IMR-90 (cell line): ENCODE measurements around the gene CLEC16A. TPM values are rescaled to one million over a fixed set of nuclear protein-coding genes. Genes with fewer than 3 reads are reported as not detected.

Source experiments
- ATAC-seq: fragments of 200-7000 bp; cut with Tn5 transposase; 2 replicates; pipeline ENCODE4 v1.9.1; 2020; ENCODE audit warnings: low read depth, mild to moderate bottlenecking, moderate library complexity
- BruUV-seq: library from RNA; stranded (reverse); fragments of 400-500 nt; replicated peaks from 2 replicates; lab custom pipeline; 2021; lab: Mats Ljungman, UMichigan
- CTCF ChIA-PET: fragments of 300-600 bp; formaldehyde crosslinking; extraction: SDS; loops from one replicate; lab custom pipeline; 2021; ENCODE audit warnings: antibody characterized with exemption; lab: Yijun Ruan, JAX
- POLR2A ChIA-PET: fragments of 300-600 bp; sonication (Branson Sonifier 250); formaldehyde crosslinking; loops from one replicate; lab custom pipeline; 2022; ENCODE audit warnings: antibody characterized with exemption; ENCODE audit not compliant: unreplicated experiment; lab: Charles Lee
- DNase-seq: peaks from one replicate; pipeline ENCODE4 v3.0.0; 2013
- H2AFZ ChIP-seq: replicated peaks from 2 replicates; pipeline ENCODE3; 2013; ENCODE audit warnings: low read length, mild to moderate bottlenecking; ENCODE audit not compliant: poor library complexity
- H2AK5ac ChIP-seq: 2 replicates; pipeline ENCODE4 v1.6.1; 2013; ENCODE audit warnings: low read depth, low read length, inconsistent platforms
- H2AK9ac ChIP-seq: replicated peaks from 2 replicates; pipeline ENCODE3; 2013; ENCODE audit warnings: mild to moderate bottlenecking, low read depth, low read length, moderate library complexity; ENCODE audit not compliant: poor library complexity
- H2BK120ac ChIP-seq: 2 replicates; pipeline ENCODE4 v1.6.1; 2013; ENCODE audit warnings: low read depth, low read length, inconsistent platforms
- H2BK15ac ChIP-seq: 3 replicates; pipeline ENCODE4 v1.6.1; 2013; ENCODE audit warnings: low read depth, low read length, inconsistent platforms
- H2BK20ac ChIP-seq: 2 replicates; pipeline ENCODE4 v1.6.1; 2013; ENCODE audit warnings: low read depth, mild to moderate bottlenecking, inconsistent platforms, low read length, moderate library complexity
- H2BK5ac ChIP-seq: 2 replicates; pipeline ENCODE4 v1.6.1; 2013; ENCODE audit warnings: mild to moderate bottlenecking, low read depth, low read length, inconsistent platforms; ENCODE audit not compliant: poor library complexity, severe bottlenecking
- H3K14ac ChIP-seq: replicated peaks from 2 replicates; pipeline ENCODE4 v1.6.1; 2013; ENCODE audit warnings: low read depth, low read length, inconsistent platforms
- H3K18ac ChIP-seq: 2 replicates; pipeline ENCODE4 v1.6.1; 2013; ENCODE audit warnings: low read depth, low read length, control low read depth
- H3K23ac ChIP-seq: 2 replicates; pipeline ENCODE4 v1.6.1; 2013; ENCODE audit warnings: low read depth, low read length, inconsistent platforms
- H3K27ac ChIP-seq: 2 replicates; pipeline ENCODE4 v1.5.1; 2013; ENCODE audit warnings: mild to moderate bottlenecking, control low read depth, low read length; ENCODE audit not compliant: insufficient read depth
- H3K27me3 ChIP-seq: 2 replicates; pipeline ENCODE4 v1.6.1; 2013; ENCODE audit warnings: low read length; ENCODE audit not compliant: control insufficient read depth, insufficient read depth
- H3K36me3 ChIP-seq: 2 replicates; pipeline ENCODE4 v1.6.1; 2013; ENCODE audit warnings: low read length, mixed read lengths; ENCODE audit not compliant: control insufficient read depth, insufficient read depth
- H3K4ac ChIP-seq: 2 replicates; pipeline ENCODE4 v1.6.1; 2013; ENCODE audit warnings: low read depth, low read length, inconsistent platforms
- H3K4me1 ChIP-seq: 2 replicates; pipeline ENCODE4 v1.6.1; 2013; ENCODE audit warnings: low read length, mixed read lengths; ENCODE audit not compliant: control insufficient read depth, insufficient read depth
- H3K4me2 ChIP-seq: 2 replicates; pipeline ENCODE4 v1.6.1; 2013; ENCODE audit warnings: low read depth, mild to moderate bottlenecking, control low read depth, low read length, moderate library complexity
- H3K4me3 ChIP-seq: 2 replicates; pipeline ENCODE4 v1.5.1; 2013; ENCODE audit warnings: low read depth, mild to moderate bottlenecking, control low read depth, low read length, moderate library complexity; ENCODE audit not compliant: insufficient read depth
- H3K56ac ChIP-seq: 2 replicates; pipeline ENCODE4 v1.6.1; 2013; ENCODE audit warnings: low read length, inconsistent platforms; ENCODE audit not compliant: insufficient read depth; ENCODE audit errors: extremely low read depth
- H3K79me1 ChIP-seq, 2 experiments: 2 replicates each; pipeline ENCODE4 v1.6.1; 2013; ENCODE audit warnings: low read length in 2 of 2, inconsistent platforms in 1 of 2, low read depth in 1 of 2
- H3K9ac ChIP-seq: 2 replicates; pipeline ENCODE4 v1.6.1; 2013; ENCODE audit warnings: low read depth, low read length, control low read depth
- H3K9me1 ChIP-seq: 2 replicates; pipeline ENCODE4 v1.6.1; 2013; ENCODE audit warnings: low read length, inconsistent platforms; ENCODE audit not compliant: insufficient read depth
- H3K9me3 ChIP-seq: 2 replicates; pipeline ENCODE4 v1.6.1; 2013; ENCODE audit warnings: low read length; ENCODE audit not compliant: control insufficient read depth, insufficient read depth
- H4K20me1 ChIP-seq: 2 replicates; pipeline ENCODE4 v1.6.1; 2013; ENCODE audit warnings: low read length, inconsistent platforms; ENCODE audit not compliant: insufficient read depth
- H4K5ac ChIP-seq: 2 replicates; pipeline ENCODE4 v1.6.1; 2013; ENCODE audit warnings: mild to moderate bottlenecking, low read depth, low read length, control low read depth
- H4K8ac ChIP-seq, 2 experiments: 2 replicates each; pipeline ENCODE4 v1.6.1; 2013; ENCODE audit warnings: low read depth in 2 of 2, low read length in 2 of 2, control low read depth in 1 of 2, inconsistent platforms in 1 of 2
- H4K91ac ChIP-seq: 2 replicates; pipeline ENCODE4 v1.6.1; 2013; ENCODE audit warnings: low read depth, low read length, inconsistent platforms; ENCODE audit not compliant: insufficient read depth
- BHLHE40 ChIP-seq: fragments of 150-350 bp; IDR thresholded peaks from 2 replicates; pipeline ENCODE4 v1.6.1; 2016; ENCODE audit warnings: mild to moderate bottlenecking, low read depth, low read length
- CEBPB ChIP-seq: IDR thresholded peaks from 2 replicates; pipeline ENCODE4 v1.6.1; 2012; ENCODE audit warnings: low read depth, low read length, improper control_type of control experiment
- CHD1 ChIP-seq: IDR thresholded peaks from 2 replicates; pipeline ENCODE4 v1.6.1; 2012; ENCODE audit warnings: low read depth, low read length, improper control_type of control experiment
- FOS ChIP-seq: fragments of 150-350 bp; IDR thresholded peaks from 2 replicates; pipeline ENCODE4 v1.6.1; 2016; ENCODE audit warnings: low read depth, low read length
- MAFK ChIP-seq: IDR thresholded peaks from 2 replicates; pipeline ENCODE4 v1.6.1; 2012; ENCODE audit warnings: low read depth, low read length, improper control_type of control experiment
- MAZ ChIP-seq: IDR thresholded peaks from 2 replicates; pipeline ENCODE4 v1.6.1; 2012; ENCODE audit warnings: low read depth, mild to moderate bottlenecking, low read length, improper control_type of control experiment, moderate library complexity, borderline replicate concordance
- MXI1 ChIP-seq: IDR thresholded peaks from 2 replicates; pipeline ENCODE4 v1.6.1; 2012; ENCODE audit warnings: low read depth, mild to moderate bottlenecking, low read length, moderate library complexity, borderline replicate concordance
- NFE2L2 ChIP-seq: fragments of 150-350 bp; IDR thresholded peaks from 2 replicates; pipeline ENCODE4 v1.6.1; 2016; ENCODE audit warnings: low read depth, mild to moderate bottlenecking, low read length
- POLR2A ChIP-seq: IDR thresholded peaks from 2 replicates; pipeline ENCODE4 v1.6.1; 2012; ENCODE audit warnings: mild to moderate bottlenecking, low read depth, low read length
- RAD21 ChIP-seq: IDR thresholded peaks from 2 replicates; pipeline ENCODE4 v1.6.1; 2012; ENCODE audit warnings: low read length, improper control_type of control experiment
- RCOR1 ChIP-seq: IDR thresholded peaks from 2 replicates; pipeline ENCODE4 v1.6.1; 2012; ENCODE audit warnings: mild to moderate bottlenecking, low read length, improper control_type of control experiment; ENCODE audit not compliant: insufficient replicate concordance
- RFX5 ChIP-seq: IDR thresholded peaks from 2 replicates; pipeline ENCODE4 v1.8.0; 2012; ENCODE audit warnings: low read depth, mild to moderate bottlenecking, low read length, moderate library complexity
- SMC3 ChIP-seq: fragments of 150-350 bp; IDR thresholded peaks from 2 replicates; pipeline ENCODE4 v1.6.1; 2016; ENCODE audit warnings: low read depth, mild to moderate bottlenecking, antibody characterized with exemption, low read length, moderate library complexity
- WGBS, 2 experiments: methylation state at CpG; one replicate each; pipeline versions ENCODE4 v1.1.5 to v1.1.7; 2013; ENCODE audit warnings: missing lambda C conversion rate in 2 of 2; ENCODE audit not compliant: insufficient read length in 1 of 2; ENCODE audit errors: extremely low coverage in 2 of 2; 5-methylcytosine and 5-hydroxymethylcytosine counted together
- dilution Hi-C: fragments of 300-500 bp; cut with HindIII; formaldehyde crosslinking; loops from one replicate; pipeline ENCODE4 v1.14.3; 2018; ENCODE audit warnings: low sequenced_read_pairs; ENCODE audit not compliant: unreplicated experiment
- in situ Hi-C: fragments of 300-500 bp; cut with MboI; formaldehyde crosslinking; loops from 3 replicates; pipeline ENCODE4 v1.14.3; 2019; ENCODE audit warnings: low sequenced_read_pairs, inconsistent platforms, mixed read lengths
- intact Hi-C: fragments of 100-400 bp; cut with micrococcal nuclease; formaldehyde crosslinking; loops from 2 replicates; pipeline ENCODE4 v1.10.0; 2022
- polyA plus RNA-seq, 3 experiments: library from polyadenylated mRNA; depleted of rRNA; stranded (reverse); fragments of >200 nt; gene quantifications; 2 replicates each; pipeline ENCODE4 v1.2.3, GENCODE V29; 2012; ENCODE audit warnings: low replicate concordance in 1 of 3
- total RNA-seq: library from RNA; depleted of rRNA; stranded (reverse); fragments of >200 nt; gene quantifications from 2 replicates; pipeline ENCODE4 v1.2.3, GENCODE V29; 2012
- TF ChIP-seq, protein P1 (sequence below): fragments of 150-350 bp; IDR thresholded peaks from 2 replicates; pipeline ENCODE4 v1.6.1; 2016; ENCODE audit warnings: low read depth, mild to moderate bottlenecking, low read length, moderate library complexity, borderline replicate concordance
- TF ChIP-seq, protein P2 (sequence below): conservative IDR thresholded peaks from 2 replicates; pipeline ENCODE4 v1.5.1; 2012; ENCODE audit warnings: mild to moderate bottlenecking, low read depth, low read length, improper control_type of control experiment
- TF ChIP-seq, protein P3 (sequence below): fragments of 150-350 bp; IDR thresholded peaks from 2 replicates; pipeline ENCODE4 v1.6.1; 2017; ENCODE audit warnings: mild to moderate bottlenecking, antibody characterized with exemption, low read length, low read depth

Gene CLEC16A
- total and polyA plus RNA-seq, 2 of the 4 experiments (the other 2 are of a cell fraction), result 15.9 to 16.5 TPM

DNA sequence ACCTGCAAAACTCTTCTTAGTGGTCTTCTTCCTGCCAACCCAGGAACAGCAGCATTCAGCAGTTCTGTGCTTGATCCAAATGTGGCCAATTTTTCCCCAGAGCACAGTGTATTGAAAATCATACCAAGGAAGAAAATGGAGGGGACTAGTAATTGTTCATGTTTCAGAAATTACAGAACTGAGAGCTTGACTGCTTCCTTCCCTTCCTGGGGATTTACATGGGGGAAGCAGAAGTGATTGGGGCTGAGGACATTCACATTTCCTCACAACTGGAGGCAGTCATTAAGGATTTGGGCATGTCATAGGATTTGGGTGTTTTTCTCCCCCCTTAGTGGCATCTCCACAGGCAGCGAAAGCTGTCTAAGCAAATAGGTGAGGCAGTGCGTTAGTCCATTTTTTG lies 47.6 kb upstream of the CLEC16A start:
- Histone ChIP-seq H3K18ac (no peak overlapping the region), H3K27ac (no peak overlapping the region), H4K20me1 (0 out of 2 replicates have a peak, but pooled peaks cover 7% of the 10 kb centered on the region), H3K56ac (no peak overlapping the region), H3K4me3 (no peak overlapping the region), H2BK5ac (no peak overlapping the region), H3K9me1 (no peaks in the 10 kb centered on the region), H3K9ac (no peak overlapping the region), H4K91ac (no peak overlapping the region), H3K14ac (no peak overlapping the region), H3K23ac (no peak overlapping the region), H4K8ac (no peak overlapping the region), H3K79me1 (no peaks in the 10 kb centered on the region), H3K4ac (no peak overlapping the region), H2BK20ac (no peak overlapping the region), H2BK120ac (no peak overlapping the region), H2AK5ac (no peak overlapping the region), H3K4me2 (no peak overlapping the region), H2BK15ac (no peak overlapping the region), H4K5ac (no peak overlapping the region), H3K36me3 (no peaks in the 10 kb centered on the region), H3K4me1 (no peaks in the 10 kb centered on the region), H2AFZ (no peak overlapping the region), H2AK9ac (no peak overlapping the region), H3K27me3 (peaks cover 5% of the 10 kb centered on the region), H3K9me3 (no peaks in the 10 kb centered on the region)
- ChIA-PET POLR2A (no interaction called here), CTCF (no interaction called here)
- in situ Hi-C loops (no loop called here), dilution Hi-C loops (no loop called here), intact Hi-C loops (no loop called here)
- TF ChIP-seq NFE2L2 (no peak), MXI1 (no peak), MAZ (no peak), CHD1 (no peak), FOS (no peak), RAD21 (no peak), RCOR1 (no peak), SMC3 (no peak), MAFK (no peak), POLR2A (no peak), RFX5 (no peak), BHLHE40 (no peak), CEBPB (no peak)
- TF ChIP-seq, protein P1, sequence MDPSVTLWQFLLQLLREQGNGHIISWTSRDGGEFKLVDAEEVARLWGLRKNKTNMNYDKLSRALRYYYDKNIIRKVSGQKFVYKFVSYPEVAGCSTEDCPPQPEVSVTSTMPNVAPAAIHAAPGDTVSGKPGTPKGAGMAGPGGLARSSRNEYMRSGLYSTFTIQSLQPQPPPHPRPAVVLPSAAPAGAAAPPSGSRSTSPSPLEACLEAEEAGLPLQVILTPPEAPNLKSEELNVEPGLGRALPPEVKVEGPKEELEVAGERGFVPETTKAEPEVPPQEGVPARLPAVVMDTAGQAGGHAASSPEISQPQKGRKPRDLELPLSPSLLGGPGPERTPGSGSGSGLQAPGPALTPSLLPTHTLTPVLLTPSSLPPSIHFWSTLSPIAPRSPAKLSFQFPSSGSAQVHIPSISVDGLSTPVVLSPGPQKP, result no peak
- TF ChIP-seq, protein P2, sequence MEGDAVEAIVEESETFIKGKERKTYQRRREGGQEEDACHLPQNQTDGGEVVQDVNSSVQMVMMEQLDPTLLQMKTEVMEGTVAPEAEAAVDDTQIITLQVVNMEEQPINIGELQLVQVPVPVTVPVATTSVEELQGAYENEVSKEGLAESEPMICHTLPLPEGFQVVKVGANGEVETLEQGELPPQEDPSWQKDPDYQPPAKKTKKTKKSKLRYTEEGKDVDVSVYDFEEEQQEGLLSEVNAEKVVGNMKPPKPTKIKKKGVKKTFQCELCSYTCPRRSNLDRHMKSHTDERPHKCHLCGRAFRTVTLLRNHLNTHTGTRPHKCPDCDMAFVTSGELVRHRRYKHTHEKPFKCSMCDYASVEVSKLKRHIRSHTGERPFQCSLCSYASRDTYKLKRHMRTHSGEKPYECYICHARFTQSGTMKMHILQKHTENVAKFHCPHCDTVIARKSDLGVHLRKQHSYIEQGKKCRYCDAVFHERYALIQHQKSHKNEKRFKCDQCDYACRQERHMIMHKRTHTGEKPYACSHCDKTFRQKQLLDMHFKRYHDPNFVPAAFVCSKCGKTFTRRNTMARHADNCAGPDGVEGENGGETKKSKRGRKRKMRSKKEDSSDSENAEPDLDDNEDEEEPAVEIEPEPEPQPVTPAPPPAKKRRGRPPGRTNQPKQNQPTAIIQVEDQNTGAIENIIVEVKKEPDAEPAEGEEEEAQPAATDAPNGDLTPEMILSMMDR, result no peak
- TF ChIP-seq, protein P3, sequence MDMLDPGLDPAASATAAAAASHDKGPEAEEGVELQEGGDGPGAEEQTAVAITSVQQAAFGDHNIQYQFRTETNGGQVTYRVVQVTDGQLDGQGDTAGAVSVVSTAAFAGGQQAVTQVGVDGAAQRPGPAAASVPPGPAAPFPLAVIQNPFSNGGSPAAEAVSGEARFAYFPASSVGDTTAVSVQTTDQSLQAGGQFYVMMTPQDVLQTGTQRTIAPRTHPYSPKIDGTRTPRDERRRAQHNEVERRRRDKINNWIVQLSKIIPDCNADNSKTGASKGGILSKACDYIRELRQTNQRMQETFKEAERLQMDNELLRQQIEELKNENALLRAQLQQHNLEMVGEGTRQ, result no peak
- no TSS peak for BruUV-seq
- ATAC-seq, result no peak
- no CpG with 5 or more reads among the region's 2 CpGs for WGBS, 2 experiments
- no peak for DNase-seq
